Measurements from ENCODE around the gene TMEM156.
"Not testable (repeated sequence)": the region's sequence is repeated elsewhere in the genome, so short reads cannot be mapped to it uniquely, and the experiment has no call there.

The TMEM156 gene

DNA sequence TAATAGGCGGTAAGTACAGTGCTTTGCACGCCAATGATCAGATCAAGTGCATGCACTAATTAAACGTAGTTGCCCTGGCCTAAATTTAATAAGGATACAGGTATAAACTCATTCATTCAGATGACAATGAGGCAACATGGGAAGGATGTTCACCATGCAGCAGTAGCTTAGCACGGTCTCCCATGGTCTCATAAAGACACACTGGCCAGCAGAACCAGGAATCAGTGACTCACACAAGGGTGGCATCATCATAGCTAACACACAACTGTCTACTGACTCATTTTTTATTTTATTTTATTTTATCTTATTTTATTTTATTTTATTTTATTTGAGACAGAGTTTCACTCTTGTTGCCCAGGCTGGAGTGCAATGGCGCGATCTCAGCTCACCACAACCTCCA lies 42.7 kb downstream of the TMEM156 start:
- no peak for DNase-seq (ENCODE audit: low spot score)

DNA sequence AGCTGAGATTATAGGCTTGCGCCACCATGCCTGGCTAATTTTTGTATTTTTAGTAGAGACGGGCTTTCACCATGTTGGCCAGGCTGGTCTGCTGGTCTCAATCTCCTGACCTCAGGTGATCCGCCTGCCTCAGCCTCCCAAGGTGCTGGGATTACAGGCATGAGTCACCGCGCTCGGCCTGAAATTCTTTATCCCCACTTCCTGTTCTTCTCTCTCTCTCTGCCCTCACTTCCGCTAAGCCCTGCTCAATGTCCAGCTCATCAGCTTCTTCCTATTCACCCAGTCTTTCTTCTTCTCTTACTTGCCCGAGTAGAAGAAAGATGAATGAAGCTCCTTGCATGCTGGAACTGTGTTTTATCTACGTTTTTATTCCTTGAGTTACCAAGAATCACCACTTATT lies 43.9 kb downstream of the TMEM156 start:
- DNase-seq (ENCODE audit: low spot score), result not testable (repeated sequence)

DNA sequence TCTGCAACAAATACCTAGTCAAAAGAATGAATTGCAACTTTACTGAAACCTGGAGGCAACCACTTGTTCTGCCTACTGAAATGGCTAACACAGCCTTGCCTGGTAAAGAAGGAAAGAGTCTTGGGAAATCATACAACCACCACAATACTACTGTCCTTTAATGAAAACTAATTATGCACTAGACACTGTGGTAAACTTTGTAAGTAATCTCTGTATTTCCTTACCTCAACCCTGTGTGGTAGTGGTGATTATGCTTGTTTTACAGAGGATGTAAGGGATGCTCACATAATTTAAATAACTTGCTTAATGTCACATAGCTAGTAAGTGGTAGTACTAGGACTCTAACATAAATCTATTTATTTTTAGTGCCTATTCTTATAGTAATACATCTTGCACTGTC lies 44.7 kb downstream of the TMEM156 start:
- no peak for DNase-seq (ENCODE audit: low spot score)

DNA sequence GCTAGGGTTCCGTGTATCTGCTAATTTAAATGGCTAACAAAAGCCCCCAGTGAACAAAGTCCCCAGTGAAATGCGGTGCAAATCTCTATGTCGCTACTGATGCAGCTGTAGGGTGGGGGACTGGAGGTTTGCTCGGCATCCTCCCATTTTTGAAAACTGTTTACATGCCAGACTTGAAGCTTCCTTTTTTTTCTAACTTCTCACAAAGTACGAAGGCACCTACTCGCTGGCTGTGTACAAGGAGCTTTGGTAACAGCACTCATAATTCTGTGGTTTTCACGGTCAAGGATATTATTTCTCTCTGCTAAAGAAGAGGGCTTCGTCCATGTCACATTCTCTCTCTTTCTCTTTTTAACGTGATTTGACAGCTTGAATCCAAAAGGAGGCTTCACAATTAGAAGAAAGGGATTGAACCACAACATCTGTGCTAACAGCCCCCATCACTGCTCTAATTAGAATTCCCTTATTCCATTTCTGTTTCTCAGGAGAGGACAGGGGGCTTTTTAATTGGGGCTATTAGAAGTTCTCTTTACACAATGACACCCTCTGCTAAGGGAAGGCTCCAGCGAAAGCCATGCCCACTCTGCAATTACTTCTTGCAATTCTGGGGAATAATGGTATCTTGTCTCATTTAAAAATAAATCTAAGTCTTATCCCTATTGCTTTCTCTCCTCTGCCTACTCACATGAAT lies 46.7 kb downstream of the TMEM156 start:
- no peak for DNase-seq (ENCODE audit: low spot score)

DNA sequence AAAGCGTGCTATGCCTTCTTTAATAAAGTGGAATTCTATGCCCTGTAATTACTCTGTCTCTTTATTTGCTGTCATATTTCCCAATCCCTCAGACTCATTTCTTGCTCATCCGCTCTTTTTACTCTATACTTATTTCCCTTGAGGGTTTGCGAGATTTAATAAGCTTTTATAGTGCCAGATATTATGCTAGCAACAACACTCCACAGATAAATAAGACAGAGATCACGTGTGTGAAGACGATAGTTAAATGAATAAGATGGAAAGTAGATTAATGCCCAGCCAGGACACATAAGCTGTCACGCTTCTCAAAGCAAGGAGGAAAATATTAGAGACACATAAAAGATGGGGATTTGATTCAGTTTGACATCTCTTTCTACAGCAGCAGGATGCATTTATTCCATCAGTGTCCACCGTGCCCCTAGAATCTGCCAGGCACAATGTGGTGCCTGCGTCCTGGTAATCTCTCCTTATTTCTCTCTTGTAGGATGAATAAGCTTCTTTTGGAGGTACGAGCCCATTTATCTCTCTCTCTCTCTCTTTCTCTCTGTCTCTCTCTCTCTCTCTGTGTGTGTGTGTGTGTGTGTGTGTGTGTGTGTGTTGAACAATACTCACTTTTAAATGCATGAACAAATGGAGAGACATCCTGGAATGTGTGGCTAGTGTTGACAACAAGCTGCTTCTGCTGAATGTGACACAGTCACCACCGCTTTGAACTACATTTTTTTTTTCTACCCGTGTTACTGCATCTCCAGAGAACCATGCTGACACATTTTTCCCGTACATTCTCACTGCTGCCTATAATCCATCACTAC lies 48.2 kb downstream of the TMEM156 start:
- peak; percentile 8 for DNase-seq (ENCODE audit: low spot score)

DNA sequence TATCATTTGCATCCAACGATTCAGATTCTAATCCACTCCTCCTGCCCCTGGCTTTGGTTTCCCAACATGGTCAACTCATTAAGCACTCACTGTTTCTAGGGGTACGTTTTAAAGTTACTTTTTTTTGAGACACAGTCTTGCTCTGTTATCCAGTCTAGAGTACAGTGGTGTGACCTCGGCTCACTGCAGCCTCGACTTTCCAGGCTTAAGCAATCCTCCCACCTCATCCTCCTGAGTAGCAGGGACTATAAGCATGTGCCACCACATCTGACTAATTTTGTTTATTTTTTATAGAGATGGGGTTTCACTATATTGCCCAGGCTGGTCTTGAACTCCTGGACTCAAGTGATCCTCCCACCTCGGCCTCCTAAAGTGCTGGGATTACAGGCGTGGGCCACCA lies 48.9 kb downstream of the TMEM156 start:
- no peak for DNase-seq (ENCODE audit: low spot score)

DNA sequence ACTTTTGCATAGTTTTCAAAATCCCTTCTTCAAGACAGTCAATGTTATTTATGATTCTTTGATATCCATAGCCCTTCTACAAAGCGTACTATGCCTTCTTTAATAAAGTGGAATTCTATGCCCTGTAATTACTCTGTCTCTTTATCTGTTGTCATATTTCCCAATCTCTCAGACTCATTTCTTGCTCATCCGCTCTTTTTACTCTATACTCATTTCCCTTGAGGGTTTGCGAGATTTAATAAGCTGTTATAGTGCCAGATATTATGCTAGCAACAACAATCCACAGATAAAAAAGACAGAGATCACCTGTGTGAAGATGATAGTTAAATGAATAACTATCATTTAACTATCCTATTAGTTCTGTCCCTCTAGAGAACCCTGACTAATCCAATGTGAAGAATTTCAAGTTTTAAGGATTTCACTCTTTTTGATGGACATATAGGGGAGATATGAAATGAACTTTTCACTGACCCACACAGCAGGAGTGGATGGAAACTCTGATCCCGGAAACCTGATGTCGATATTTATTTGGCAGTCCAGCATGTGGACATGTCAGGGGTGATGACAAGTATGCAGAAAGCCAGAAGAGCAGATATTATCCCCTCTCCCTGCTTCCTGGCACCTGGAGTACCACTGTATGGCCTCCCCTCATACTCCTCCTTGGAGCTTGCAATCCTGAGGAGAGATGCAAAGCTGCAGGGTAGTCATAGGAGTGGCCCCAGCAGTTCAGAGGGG lies 49.7 kb downstream of the TMEM156 start:
- no peak for DNase-seq (ENCODE audit: low spot score)

DNA sequence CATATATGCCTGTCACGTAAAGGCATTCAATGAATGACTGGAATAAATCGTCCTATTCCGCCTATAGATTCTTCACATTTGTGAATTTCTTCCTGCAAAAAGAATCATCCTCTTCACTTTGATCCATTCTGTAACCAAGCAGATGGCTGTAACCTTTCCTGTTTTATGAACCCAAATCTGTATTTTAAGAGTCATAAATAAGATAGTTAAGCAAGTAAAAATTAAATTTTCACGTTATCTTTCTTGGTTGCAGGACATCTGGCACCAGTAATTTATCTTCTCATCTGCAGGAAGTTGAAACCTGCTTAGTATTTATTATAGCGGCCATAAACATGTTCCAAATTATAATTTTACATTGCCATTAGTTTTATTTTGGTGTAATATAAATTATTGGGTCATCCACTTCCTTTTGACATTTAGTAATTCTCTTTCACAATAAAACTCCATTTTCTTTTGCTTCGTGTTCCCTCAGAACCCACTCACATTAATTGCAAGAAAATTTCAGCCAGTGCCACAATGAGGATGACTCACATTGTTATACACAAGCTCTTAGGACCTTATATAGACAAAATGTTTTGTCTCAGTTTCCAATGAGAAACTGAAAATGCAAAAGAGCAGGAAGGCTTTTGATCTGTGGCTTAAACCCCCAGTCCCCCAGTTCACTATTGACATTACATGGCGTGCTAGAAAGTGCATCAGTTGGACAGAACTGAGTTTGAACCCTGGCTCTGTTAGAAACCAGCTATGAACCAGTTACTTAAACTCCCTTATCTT lies 51.1 kb downstream of the TMEM156 start:
- DNase-seq (ENCODE audit: low spot score), result peak; percentile 14

DNA sequence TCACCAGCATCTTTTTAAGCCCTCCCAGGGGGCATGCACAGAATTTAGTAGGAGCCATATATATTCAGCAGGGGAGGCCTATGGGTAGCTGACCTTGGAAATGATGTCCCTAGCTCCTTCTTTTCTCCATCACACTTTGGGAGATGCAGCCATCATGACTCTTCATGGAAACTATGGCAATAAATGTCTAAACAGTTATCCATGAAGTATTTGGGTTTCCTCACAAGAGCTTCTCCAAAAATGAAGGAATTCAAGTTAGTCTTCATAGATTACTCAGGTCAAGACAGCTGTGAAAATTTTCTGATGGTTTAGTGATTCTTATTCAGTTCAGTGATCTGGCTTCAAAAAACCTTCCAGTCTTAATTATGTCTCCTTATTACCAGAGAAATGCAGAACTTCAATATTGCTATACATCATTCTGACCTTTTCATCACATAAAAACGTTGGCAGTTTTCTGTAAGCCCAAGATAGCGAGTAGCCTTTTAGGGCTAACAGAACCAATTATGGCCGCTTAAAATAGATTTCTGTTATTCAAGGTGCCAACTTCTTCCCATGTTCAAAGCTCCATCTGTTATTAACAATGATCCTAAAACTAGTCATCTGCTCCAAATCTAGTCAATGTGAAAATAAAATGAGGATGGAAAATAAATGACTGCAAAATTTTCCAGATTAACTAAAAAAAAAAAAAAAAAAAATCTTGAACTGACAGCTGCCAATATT lies 52.5 kb downstream of the TMEM156 start:
- no peak for DNase-seq (ENCODE audit: low spot score)

DNA sequence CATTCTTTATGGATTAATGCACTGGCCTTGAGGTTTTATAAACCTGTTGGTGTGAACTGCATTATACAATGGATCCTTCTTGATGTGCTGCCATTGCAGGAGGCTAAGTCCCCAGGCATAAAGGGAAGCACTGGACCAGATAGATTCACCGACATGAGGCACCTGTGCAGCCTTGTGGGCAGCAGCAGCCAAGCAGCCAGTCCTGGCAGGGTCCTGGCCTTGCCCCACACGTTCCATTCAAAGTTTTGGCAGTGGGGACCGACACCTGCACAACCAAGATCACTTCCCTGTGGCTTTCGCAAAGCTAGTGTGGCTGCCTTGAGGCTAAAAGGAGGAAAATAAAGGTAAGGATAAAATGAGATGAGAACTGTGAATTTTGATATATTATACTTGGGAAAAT lies 53.1 kb downstream of the TMEM156 start:
- DNase-seq (ENCODE audit: low spot score), result no peak

DNA sequence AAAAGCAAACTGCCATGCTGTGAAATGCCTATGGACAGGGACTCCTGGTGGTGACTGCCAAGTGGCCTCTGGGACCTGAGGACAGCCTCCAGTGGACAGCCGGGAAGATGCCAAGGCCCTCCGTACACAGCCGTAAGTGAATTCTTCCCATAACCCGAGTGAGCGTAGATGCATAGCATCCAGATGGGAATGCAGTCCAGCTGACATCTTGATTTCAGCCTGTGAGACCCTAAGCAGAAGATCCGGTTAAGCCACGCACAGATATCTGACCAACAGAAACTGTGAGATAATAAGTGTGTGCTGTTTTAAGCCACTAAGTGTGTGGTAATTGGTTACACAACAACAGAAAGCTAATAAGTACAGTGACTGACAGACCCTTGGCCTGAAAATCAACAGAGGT lies 55.9 kb downstream of the TMEM156 start:
- DNase-seq (ENCODE audit: low spot score), result no peak

DNA sequence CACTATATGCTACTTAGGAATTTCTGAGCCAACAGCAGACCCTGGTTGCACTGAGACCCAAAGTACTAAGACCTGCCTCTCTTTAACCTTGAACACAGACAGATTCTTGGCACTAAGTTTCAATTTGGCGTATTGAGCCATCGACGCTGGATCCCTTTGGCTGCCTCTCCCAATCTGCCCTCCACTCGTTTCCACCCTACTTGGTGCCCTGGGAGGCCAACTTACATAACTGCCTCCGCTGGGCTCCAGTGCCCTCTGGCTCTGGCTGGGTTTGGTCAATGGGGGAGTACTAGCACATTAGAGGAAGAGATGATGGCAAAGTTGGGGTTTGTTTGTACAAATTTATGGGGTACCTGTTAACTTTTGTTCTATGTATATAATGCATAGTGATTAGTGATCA lies 63.5 kb downstream of the TMEM156 start:
- DNase-seq (ENCODE audit: low spot score), result no peak

DNA sequence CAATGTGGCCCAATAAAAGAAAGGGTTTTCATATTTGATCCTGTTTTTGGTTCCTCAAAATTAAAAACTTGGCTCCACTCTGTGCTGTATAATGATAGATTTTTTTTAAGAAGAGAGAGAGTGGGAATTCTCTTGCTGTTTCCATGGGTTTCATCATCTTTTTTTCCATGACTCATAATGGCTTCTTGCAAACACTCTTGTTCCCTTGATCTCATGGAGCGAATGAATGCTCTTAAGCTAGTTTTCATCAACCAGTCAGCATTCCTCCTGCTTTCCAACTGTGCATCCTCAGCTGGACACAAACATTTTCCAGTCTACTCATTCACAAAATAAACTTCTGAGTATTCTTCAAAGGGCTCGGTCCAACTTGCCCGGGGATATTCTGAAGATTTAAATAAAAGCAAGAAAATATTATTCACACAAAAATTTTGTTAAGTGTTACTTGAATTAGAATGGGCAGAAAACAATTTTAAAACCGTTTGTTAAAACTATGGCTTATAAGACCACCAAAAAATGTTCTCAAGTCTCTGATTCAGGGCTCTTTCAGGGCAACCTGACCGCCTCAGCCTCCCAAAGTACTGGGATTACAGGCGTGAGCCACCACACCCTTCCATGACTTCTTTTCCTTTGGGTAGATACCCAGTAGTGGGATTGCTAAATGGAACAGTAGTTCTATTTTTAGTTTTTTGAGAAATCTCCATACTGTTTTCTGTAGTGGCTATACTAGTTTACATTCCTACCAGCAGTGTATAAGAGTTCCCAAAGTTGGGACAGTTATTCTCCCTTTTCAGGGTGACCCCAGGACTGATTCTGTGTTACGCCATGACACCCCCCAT lies 64.7 kb downstream of the TMEM156 start:
- DNase-seq (ENCODE audit: low spot score), result peak; percentile 49

DNA sequence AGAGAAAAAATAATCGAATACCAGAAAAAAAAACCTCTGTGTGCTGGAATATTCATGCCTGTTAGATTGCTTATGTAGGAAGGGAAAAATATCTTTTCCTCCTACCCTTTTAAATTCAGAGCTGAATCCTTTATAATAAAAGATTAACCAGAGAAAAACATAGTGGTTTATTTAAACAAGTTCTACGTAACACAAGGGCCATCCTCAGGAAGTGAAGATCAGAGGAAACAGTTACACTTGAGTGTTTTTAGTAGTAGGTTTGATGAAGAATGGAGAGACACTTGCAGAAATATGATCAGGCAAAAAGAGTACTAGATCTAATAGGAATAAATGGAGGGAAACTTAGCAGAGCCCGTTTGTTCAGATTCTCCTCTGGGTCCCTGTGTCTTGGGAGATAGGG lies 66.3 kb downstream of the TMEM156 start:
- DNase-seq (ENCODE audit: low spot score), result no peak

DNA sequence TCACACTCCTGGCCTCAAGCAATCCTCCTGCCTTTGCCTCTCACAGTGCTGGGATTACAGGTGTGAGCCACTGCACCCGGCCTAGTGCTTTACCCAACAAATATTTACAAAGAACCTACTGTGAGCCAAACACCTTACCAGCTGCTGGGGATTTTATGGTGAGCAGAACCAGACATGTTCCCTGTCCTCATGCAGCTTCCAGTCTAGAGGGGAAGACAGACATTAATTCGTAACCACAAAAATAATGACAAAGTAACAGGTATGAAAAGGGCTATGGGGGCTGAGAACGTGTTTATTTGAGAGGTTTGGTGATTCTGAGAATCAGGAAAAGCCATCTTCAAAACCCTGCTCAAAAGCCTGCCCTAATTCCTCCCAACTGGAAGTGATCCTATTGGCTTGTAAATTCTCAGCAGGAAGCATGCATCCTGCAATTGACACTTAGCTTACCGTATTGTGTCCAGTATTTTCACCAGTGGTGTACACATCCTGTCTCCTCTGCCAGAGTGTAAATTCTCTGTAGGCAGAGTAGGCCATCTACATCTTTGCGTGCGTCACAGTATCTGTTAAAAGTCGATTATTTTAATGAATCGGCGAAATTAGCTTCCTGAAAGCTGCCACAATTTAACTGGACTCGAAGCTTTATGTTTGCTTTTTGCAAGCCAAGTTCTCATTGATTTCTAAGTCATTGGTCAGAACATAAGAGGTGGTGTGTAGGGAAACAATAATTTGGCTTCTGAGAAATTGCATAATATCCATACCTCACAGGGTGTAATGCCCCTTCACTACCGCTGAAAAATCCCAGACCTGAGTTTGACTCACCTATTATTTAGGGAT lies 67.0 kb downstream of the TMEM156 start:
- no peak for DNase-seq (ENCODE audit: low spot score)

DNA sequence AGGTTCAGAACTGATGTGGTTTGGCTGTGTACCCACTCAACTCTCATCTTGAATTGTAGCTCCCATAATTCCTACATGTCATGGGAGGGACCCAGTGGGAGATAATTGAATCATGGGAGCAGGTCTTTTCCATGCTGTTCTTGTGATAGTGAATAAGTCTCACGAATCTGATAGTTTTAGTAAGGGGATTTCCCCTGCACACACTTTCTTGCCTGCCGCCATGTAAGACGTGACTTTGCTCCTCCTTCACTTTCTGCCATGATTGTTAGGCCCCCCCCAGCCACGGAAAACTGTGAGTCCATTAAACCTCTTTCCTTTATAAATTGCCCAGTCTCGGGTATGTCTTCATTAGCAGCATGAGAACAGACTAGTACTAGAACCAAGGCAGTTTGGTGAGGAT lies 73.0 kb downstream of the TMEM156 start:
- not testable (repeated sequence) for DNase-seq (ENCODE audit: low spot score)

DNA sequence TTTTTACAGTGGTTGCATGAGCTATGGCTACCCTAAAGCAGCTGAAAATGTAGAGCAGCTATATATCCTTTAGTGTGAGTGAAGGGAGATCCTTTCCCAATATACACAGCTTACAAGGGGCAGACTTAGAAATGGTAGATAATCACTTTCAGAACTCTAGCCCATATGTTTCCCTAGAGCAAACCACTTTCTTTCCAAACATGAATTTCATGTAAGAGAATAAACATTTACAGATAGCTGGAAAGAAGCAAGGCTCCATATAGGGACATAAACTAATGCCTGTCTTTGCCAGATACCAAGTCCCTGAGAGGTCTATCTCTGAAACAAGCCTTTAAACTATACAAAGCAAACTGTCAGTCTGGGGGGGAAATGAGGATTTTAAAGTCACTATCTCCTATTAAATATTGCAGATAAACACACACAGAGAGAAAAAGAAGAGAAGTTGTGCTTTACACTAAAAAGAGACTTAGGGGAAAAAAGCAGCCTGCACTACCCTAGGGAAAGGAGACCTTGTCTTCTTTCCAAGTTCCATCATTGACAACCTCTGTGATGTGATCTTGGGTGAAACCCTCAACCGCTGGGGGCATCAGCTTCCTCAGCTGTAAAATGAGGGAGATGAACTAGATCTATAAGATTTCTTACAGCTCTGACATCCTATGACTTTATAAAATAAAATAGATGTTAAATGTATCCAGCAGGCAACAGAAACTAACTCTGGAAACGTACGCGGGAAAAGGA lies 73.6 kb downstream of the TMEM156 start:
- DNase-seq (ENCODE audit: low spot score), result no peak

DNA sequence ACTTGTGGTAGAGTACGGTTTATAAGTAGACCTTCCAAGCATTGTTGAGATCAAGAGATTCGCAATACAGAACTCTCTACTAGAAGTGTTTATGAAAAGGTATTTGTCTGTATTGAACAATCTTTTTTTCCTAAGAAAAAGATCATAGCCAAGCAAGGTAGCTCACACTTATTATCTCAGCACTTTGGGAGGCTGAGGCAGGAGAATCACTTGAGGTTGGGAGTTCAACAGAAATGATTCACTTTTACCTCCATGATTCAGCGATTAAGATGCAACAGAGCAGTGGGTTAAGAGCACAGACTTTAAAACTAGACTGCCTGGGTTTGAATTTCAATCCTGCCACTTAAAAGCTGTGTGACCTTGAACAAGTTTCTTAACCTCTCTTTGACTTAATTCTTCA lies 74.3 kb downstream of the TMEM156 start:
- no peak for DNase-seq (ENCODE audit: low spot score)

DNA sequence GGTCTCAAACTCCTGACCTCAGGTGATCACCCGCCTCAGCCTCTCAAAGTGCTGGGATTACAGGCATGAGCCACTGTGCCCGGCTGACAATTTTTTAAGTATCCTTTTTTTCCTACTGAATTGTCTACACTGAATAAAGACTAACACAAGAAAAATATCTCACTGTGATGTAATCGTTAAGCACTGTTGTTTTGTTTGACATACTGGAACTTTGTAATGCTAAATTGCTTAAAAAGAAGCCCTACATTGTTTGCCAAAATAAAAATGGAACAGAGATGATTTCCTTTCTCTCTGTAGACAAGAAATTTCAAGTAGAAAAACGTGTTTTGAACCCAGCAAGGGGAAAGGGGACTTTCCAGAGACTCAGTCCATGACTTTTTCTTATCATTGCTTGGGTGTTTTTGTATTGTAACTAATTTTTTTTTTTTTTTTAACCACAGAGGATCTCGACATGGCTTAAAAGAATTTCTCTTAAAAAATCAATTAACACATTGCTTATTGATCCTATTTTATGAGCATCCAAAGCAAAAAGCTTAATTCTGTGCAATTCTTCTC lies 74.9 kb downstream of the TMEM156 start:
- DNase-seq (ENCODE audit: low spot score), result no peak

All from hepatic stellate cell (primary cell).